Forelimb muscle (tissue), 1 donor: Measurements from ENCODE around the gene ULBP1. TPM values are rescaled to one million over a fixed set of nuclear protein-coding genes. Genes with fewer than 3 reads are reported as not detected.
"Not testable (repeated sequence)": the region's sequence is repeated elsewhere in the genome, so short reads cannot be mapped to it uniquely, and the experiment has no call there.

Experiments used
- DNase-seq: peaks from one replicate; pipeline ENCODE4 v3.0.0-alpha.2; 2013; ENCODE audit warnings: low read depth
- polyA plus RNA-seq: library from polyadenylated mRNA; unstranded; fragments of 120-200 nt; gene quantifications from one replicate; pipeline ENCODE4 v1.2.1, GENCODE V29; 2013; ENCODE audit not compliant: insufficient read length

ULBP1 gene
- polyA plus RNA-seq, 1 donor, result 0.28 TPM

- DNase-seq, result no peak
Observed at GRCh38 chr6:149975400-149975799, 11.7 kb downstream of the ULBP1 start.

- no peak for DNase-seq
Observed at GRCh38 chr6:149977221-149977620, 13.5 kb downstream of the ULBP1 start.

- no peak for DNase-seq
Observed at GRCh38 chr6:149978610-149979009, 14.9 kb downstream of the ULBP1 start.

GRCh38 chr6:149979293-149979692 lies 15.6 kb downstream of the ULBP1 start:
- DNase-seq, result no peak

- DNase-seq, result no peak
Observed at GRCh38 chr6:149983145-149983544, 19.4 kb downstream of the ULBP1 start.

- DNase-seq, result no peak
Observed at GRCh38 chr6:149984773-149985172, 21.0 kb downstream of the ULBP1 start.

- no peak for DNase-seq
Observed at GRCh38 chr6:149985481-149985937, 21.8 kb downstream of the ULBP1 start.

- no peak for DNase-seq
Observed at GRCh38 chr6:149987602-149988107, 23.9 kb downstream of the ULBP1 start.

GRCh38 chr6:149988550-149989346 lies 25.0 kb downstream of the ULBP1 start:
- DNase-seq, result no peak

- no peak for DNase-seq
Observed at GRCh38 chr6:149990212-149990660, 26.5 kb downstream of the ULBP1 start.

GRCh38 chr6:149990661-149991471 lies 27.1 kb downstream of the ULBP1 start:
- no peak for DNase-seq

- DNase-seq, result not testable (repeated sequence)
Observed at GRCh38 chr6:149991472-149991795, 27.7 kb downstream of the ULBP1 start.

- no peak for DNase-seq
Observed at GRCh38 chr6:149991838-149992237, 28.1 kb downstream of the ULBP1 start.

- no peak for DNase-seq
Observed at GRCh38 chr6:149995235-149995750, 31.6 kb downstream of the ULBP1 start.

- DNase-seq, result no peak
Observed at GRCh38 chr6:149995971-149996370, 32.2 kb downstream of the ULBP1 start.

GRCh38 chr6:149999636-150000035 lies 35.9 kb downstream of the ULBP1 start:
- no peak for DNase-seq

- no peak for DNase-seq
Observed at GRCh38 chr6:150001295-150002008, 37.7 kb downstream of the ULBP1 start.

- DNase-seq, result no peak
Observed at GRCh38 chr6:150002710-150003109, 39.0 kb downstream of the ULBP1 start.

GRCh38 chr6:150003599-150003998 lies 39.9 kb downstream of the ULBP1 start:
- DNase-seq, result not testable (repeated sequence)

- DNase-seq, result no peak
Observed at GRCh38 chr6:150004101-150004782, 40.5 kb downstream of the ULBP1 start.
